Measurements from ENCODE around the gene TGFBR1. TPM values are rescaled to one million over a fixed set of nuclear protein-coding genes. Genes with fewer than 3 reads are reported as not detected.

The TGFBR1 gene
- total and polyA plus RNA-seq, 8 donors, result 34.6 to 74.1 (median 41.3) TPM

DNA sequence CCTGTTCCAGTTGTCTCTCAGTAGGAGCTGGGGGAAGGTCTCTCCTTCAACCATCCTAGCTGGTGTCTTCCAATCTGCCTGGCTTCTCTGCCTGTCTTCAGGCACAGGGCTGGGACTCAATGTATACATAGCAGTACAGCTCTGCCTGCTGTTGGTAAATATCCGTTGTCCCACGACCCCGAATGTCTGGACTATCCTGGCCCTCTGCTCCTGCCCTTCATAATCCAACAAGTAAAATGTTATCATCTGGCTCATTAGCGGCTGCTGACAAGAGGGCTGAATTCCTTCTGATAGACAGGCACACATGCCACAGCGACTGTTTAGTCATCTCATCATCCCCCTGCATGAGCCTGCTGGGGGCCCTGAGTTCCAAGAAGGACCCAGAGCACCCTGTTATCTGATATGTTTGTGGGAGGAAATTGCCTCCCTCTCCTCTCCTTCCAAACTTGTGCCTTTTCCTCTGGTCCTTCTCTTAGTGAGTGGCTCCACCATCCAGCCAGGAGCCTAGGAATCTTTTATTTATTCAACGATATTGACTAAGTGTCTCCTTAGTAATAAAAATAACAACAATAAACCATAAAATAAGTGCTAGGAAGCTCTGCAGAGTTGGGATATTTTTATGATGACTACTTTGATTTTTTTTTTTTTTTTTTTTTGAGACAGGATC lies 29.5 kb upstream of the TGFBR1 start:
- no peaks in the 10 kb centered on the region for H3K27me3 ChIP-seq
- DNase-seq (no peak), ATAC-seq (no peak)
- H3K4me3 ChIP-seq, result no peak overlapping the region
- no peaks in the 10 kb centered on the region for H3K9me3 ChIP-seq
- no peak overlapping the region for H3K27ac ChIP-seq
- TF ChIP-seq, protein P1, sequence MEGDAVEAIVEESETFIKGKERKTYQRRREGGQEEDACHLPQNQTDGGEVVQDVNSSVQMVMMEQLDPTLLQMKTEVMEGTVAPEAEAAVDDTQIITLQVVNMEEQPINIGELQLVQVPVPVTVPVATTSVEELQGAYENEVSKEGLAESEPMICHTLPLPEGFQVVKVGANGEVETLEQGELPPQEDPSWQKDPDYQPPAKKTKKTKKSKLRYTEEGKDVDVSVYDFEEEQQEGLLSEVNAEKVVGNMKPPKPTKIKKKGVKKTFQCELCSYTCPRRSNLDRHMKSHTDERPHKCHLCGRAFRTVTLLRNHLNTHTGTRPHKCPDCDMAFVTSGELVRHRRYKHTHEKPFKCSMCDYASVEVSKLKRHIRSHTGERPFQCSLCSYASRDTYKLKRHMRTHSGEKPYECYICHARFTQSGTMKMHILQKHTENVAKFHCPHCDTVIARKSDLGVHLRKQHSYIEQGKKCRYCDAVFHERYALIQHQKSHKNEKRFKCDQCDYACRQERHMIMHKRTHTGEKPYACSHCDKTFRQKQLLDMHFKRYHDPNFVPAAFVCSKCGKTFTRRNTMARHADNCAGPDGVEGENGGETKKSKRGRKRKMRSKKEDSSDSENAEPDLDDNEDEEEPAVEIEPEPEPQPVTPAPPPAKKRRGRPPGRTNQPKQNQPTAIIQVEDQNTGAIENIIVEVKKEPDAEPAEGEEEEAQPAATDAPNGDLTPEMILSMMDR (IDR thresholded peaks at IDR 0.05), result no peak
- intact Hi-C loops (cut with DNase I), result no loop called here
- no peaks in the 10 kb centered on the region for H3K36me3 ChIP-seq
- peaks cover 0 to 13% of the 10 kb centered on the region in 2 donors for H3K4me1 ChIP-seq

DNA sequence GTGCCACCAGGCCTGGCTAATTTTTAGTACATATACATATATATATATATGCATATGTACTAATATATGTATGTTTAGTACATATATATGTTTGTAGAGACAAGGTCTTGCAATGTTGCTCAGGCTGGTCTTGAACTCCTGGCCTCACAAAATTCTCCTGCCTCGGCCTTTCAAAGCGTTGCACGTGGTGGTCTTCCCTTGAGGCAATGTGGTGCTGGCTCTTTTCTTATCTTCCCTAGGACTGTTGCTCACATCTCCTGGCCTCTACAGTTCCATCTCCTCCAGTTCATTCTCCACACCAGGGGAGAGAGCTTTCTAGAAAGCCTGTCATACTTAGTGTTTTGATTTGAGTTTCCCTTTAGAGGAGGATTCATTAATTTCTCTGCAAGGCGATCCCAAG lies 28.9 kb upstream of the TGFBR1 start:
- no peak overlapping the region for H3K27ac ChIP-seq
- intact Hi-C loops (cut with DNase I), result no loop called here

DNA sequence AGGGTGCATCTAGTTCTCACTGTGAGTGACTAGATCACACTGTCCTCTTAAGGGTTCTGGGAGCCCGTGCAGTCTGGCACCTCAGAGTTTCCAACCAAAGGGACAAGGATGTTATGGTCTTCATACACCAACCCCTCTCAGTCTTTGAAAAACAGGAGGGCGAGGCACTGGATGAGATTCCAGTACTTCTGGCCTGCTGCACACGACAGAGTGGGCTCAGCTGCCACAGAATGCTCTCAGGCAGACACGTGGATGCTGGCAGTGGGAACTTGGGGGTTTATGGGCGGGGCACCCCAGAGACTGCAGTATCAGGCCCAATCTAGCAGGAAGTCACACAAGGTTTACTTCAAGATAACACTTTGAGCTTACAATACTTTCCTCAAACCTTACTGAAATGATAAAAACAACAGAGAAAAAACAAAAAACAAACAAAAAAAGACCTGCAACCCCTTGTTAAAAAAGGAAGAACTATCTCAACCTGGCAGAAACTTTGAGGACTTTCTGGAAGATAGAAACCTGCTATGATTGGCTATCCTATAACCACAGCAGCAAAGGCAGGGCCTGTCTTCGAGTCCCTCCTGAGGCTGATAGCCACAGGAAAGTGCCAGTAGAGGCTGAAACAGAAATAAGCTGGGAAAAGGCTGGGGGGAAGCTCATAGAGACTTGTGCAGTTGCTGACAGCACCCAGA lies 28.3 kb upstream of the TGFBR1 start:
- peak; percentile 16 for ATAC-seq
- Histone ChIP-seq H3K36me3 (no peaks in the 10 kb centered on the region), H3K27me3 (no peaks in the 10 kb centered on the region), H3K27ac (peak overlapping the region in 1 of 2 donors; percentile 50), H3K4me3 (no peak overlapping the region), H3K9me3 (no peaks in the 10 kb centered on the region), H3K4me1 (peaks cover 0 to 13% of the 10 kb centered on the region in 2 donors)
- TF ChIP-seq, protein P1 (IDR thresholded peaks at IDR 0.05), result no peak
- DNase-seq, result no peak
- intact Hi-C loops (cut with DNase I), result no loop called here

More for the DNA sequence above, 28.9 kb upstream of the TGFBR1 start:
- TF ChIP-seq, protein P1 (IDR thresholded peaks at IDR 0.05), result no peak
- no peak for DNase-seq
- H3K4me1 ChIP-seq, result peaks cover 0 to 13% of the 10 kb centered on the region in 2 donors
- H3K27me3 ChIP-seq, result no peaks in the 10 kb centered on the region
- H3K36me3 ChIP-seq, result no peaks in the 10 kb centered on the region
- H3K4me3 ChIP-seq, result no peak overlapping the region
- no peaks in the 10 kb centered on the region for H3K9me3 ChIP-seq
- no peak for ATAC-seq

DNA sequence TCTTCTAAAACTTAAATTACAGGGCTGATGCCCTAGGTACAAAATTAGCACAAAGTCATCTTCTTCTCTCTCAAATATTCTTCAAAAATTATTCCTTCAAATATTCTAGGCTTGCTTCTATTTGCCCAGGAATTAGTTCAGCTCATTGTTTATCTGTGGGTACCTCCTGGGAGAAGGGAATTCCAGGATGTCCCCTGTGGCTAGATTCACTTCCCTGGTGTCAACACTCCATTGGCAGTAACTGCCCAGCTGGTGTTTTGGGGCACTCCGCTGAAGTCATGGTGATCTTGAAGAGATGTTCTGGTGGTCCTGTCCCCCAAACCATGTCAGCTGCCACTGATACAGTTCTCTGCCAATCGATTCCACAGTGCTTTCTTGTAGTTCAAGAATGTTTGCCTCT lies 26.2 kb upstream of the TGFBR1 start:
- Histone ChIP-seq H3K27ac (no peak overlapping the region), H3K36me3 (no peaks in the 10 kb centered on the region), H3K9me3 (no peaks in the 10 kb centered on the region), H3K4me3 (no peak overlapping the region), H3K4me1 (peaks cover 0 to 13% of the 10 kb centered on the region in 2 donors), H3K27me3 (no peaks in the 10 kb centered on the region)
- DNase-seq (no peak), ATAC-seq (no peak)
- TF ChIP-seq, protein P1 (IDR thresholded peaks at IDR 0.05), result no peak
- intact Hi-C loops (cut with DNase I), result no loop called here

DNA sequence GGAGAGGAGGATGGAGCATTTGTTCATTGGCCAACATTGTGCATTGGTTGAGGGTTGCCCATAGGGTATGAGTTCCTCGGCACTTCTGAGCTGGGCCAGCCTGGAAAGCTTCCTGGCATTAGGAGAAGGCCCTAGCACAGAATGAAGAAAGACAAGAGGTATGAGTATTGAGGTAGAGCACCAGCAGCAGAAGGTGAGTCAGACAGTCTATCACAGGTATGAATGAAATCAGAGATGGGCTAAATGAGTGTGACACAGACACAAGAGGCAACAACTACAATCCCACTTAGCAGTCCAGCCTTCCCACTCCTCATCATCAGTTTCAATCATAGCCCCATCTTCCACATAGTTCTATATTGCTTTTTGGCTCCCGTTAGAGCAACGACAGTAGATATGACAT lies 25.4 kb upstream of the TGFBR1 start:
- no peaks in the 10 kb centered on the region for H3K27me3 ChIP-seq
- H3K36me3 ChIP-seq, result no peaks in the 10 kb centered on the region
- no peaks in the 10 kb centered on the region for H3K9me3 ChIP-seq
- no peak for ATAC-seq
- no peak overlapping the region for H3K27ac ChIP-seq
- TF ChIP-seq, protein P1 (IDR thresholded peaks at IDR 0.05), result no peak
- H3K4me3 ChIP-seq, result no peak overlapping the region
- peaks cover 0 to 13% of the 10 kb centered on the region in 2 donors for H3K4me1 ChIP-seq
- intact Hi-C loops (cut with DNase I), result no loop called here
- DNase-seq, result no peak
